ENCODE data around the gene ARRDC3.

DNA sequence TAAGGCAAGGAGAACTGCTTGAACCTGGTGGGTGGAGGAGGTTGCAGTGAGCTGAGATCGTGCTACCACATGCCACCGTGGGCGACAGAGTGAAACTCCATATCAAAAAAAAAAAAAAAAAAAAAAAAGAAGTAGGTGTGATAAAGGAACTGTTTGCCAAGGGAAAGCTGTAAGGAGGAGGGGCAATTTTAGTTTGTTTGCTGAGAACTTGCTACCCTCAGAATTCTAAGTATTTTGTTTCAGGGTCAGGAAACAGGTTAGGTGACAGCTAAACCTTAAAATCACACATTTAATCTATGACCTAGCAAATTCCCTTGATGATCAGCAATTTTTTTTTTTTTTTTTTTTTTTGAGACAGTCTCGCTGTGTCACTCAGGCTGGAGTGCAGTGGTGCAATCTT lies 7.2 kb upstream of the ARRDC3 start:
- TF ChIP-seq EZH2phosphoT487 (IDR thresholded peaks at IDR 0.05; ENCODE audit: insufficient read depth, low read depth) (no peak), EZH2 (IDR thresholded peaks at IDR 0.05; ENCODE audit: insufficient read depth, poor library complexity, severe bottlenecking) (no peak)
